Measurements from ENCODE around the gene MIPEP. TPM values are rescaled to one million over a fixed set of nuclear protein-coding genes. Genes with fewer than 3 reads are reported as not detected.

The MIPEP gene
- total RNA-seq, 4 donors from 2014 or later = 17.1 to 27.9 (median 24.1) TPM

GRCh38 chr13:23715092-23715761 is 174.0 kb downstream of the MIPEP start:
- Histone ChIP-seq H3K4me1 (no peaks in the 10 kb centered on the region), H3K27ac (no peak overlapping the region), H3K27me3 (no peaks in the 10 kb centered on the region), H3K36me3 (no peaks in the 10 kb centered on the region), H3K9me3 (no peaks in the 10 kb centered on the region), H3K4me3 (replicated peaks in 1 of 3) (no peak overlapping the region)
- DNase-seq = no peak
- intact Hi-C loops (cut with DNase I) = loop anchor here (5.0 kb wide), 1 partner anchor 157 kb away; no protein-coding TSS in a partner anchor
- TF ChIP-seq POLR2A (IDR thresholded peaks at IDR 0.05) (no peak), CTCF (IDR thresholded peaks at IDR 0.05) (no peak)
- WGBS, 2 donors = 87 to 88% methylated on average over 14 to 17 of the region's 19 CpGs

- Histone ChIP-seq H3K27ac (no peak overlapping the region), H3K4me1 (no peaks in the 10 kb centered on the region), H3K4me3 (replicated peaks in 1 of 3) (no peak overlapping the region), H3K9me3 (no peaks in the 10 kb centered on the region), H3K27me3 (no peaks in the 10 kb centered on the region), H3K36me3 (no peaks in the 10 kb centered on the region)
- no peak for DNase-seq
- TF ChIP-seq CTCF (IDR thresholded peaks at IDR 0.05) = no peak
- no peak for TF ChIP-seq POLR2A (IDR thresholded peaks at IDR 0.05)
- intact Hi-C loops (cut with DNase I) = loop anchor here (5.0 kb wide), 1 partner anchor 158 kb away; no protein-coding TSS in a partner anchor
- 73 to 76% methylated on average over 5 of the region's 5 CpGs for WGBS, 2 donors
Observed at GRCh38 chr13:23714672-23715071, 174.5 kb downstream of the MIPEP start.

GRCh38 chr13:23711355-23711754 is 177.8 kb downstream of the MIPEP start:
- intact Hi-C loops (cut with DNase I) = no loop called here
- Histone ChIP-seq H3K27me3 (no peaks in the 10 kb centered on the region), H3K36me3 (no peaks in the 10 kb centered on the region), H3K4me1 (no peaks in the 10 kb centered on the region), H3K27ac (no peak overlapping the region), H3K4me3 (replicated peaks in 1 of 3) (no peak overlapping the region), H3K9me3 (no peaks in the 10 kb centered on the region)
- DNase-seq = no peak
- WGBS, 2 donors = 96 to 97% methylated on average over 3 of the region's 3 CpGs
- TF ChIP-seq CTCF (IDR thresholded peaks at IDR 0.05) (no peak), POLR2A (IDR thresholded peaks at IDR 0.05) (no peak)

GRCh38 chr13:23710366-23710765 is 178.8 kb downstream of the MIPEP start:
- no peaks in the 10 kb centered on the region for H3K36me3 ChIP-seq
- intact Hi-C loops (cut with DNase I) = no loop called here
- DNase-seq = no peak
- WGBS, 2 donors = 95 to 97% methylated on average over 1 of the region's 1 CpG
- no peak overlapping the region for H3K4me3 ChIP-seq (replicated peaks in 1 of 3)
- H3K27ac ChIP-seq = no peak overlapping the region
- TF ChIP-seq POLR2A (IDR thresholded peaks at IDR 0.05) = no peak
- no peak for TF ChIP-seq CTCF (IDR thresholded peaks at IDR 0.05)
- H3K27me3 ChIP-seq = no peaks in the 10 kb centered on the region
- H3K4me1 ChIP-seq = no peaks in the 10 kb centered on the region
- H3K9me3 ChIP-seq = no peaks in the 10 kb centered on the region

GRCh38 chr13:23709536-23709935 is 179.7 kb downstream of the MIPEP start:
- WGBS, 2 donors = 90 to 100% methylated on average over 1 of the region's 1 CpG
- Histone ChIP-seq H3K9me3 (no peaks in the 10 kb centered on the region), H3K27me3 (no peaks in the 10 kb centered on the region), H3K36me3 (no peaks in the 10 kb centered on the region), H3K4me3 (replicated peaks in 1 of 3) (no peak overlapping the region), H3K4me1 (no peaks in the 10 kb centered on the region), H3K27ac (no peak overlapping the region)
- no peak for TF ChIP-seq POLR2A (IDR thresholded peaks at IDR 0.05)
- no peak for TF ChIP-seq CTCF (IDR thresholded peaks at IDR 0.05)
- intact Hi-C loops (cut with DNase I) = loop anchor here (5.0 kb wide), 1 partner anchor 242 kb away; no protein-coding TSS in a partner anchor
- DNase-seq = no peak

Data from thyroid gland (tissue), 4 donors.